GM18526 (cell line): ENCODE data around the gene ITPR3.

Experiments
- POLR2A ChIP-seq: IDR thresholded peaks from 3 replicates; pipeline ENCODE4 v1.6.1; 2011; ENCODE audit not compliant: insufficient read length; ENCODE audit errors: extremely low read depth

ITPR3 gene

GRCh38 chr6:33620856-33621710 is at the start of gene ITPR3:
Gene ITPR3, plus strand, starts transcription at chr6:33621322. Its CDS starts 281 bp downstream, at chr6:33621603.
- peak; percentile 60 for TF ChIP-seq POLR2A

- no peak for TF ChIP-seq POLR2A
These were observed 49.3 kb upstream of the ITPR3 start for GRCh38 chr6:33571637-33572316.

DNA sequence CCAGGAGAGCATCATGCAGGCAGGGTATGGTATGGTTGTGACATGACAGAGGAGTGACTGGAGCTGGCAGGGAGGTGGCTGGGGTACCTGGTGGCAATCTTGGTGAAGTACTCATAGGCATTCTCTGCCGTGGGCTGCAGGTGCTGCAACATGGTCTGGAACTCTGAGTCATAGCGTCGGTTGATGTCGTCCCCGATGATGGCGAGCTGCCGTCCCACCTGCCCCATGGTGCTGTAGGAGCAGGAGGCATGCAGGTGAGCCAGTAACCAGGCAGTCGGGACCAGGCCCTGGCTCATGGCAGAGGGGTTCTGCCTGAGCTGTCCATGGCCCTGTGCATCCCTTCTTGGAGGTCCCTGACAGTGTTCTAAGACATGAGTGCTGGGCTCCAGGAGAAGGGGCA is 45.9 kb upstream of the ITPR3 start:
- TF ChIP-seq POLR2A: no peak

DNA sequence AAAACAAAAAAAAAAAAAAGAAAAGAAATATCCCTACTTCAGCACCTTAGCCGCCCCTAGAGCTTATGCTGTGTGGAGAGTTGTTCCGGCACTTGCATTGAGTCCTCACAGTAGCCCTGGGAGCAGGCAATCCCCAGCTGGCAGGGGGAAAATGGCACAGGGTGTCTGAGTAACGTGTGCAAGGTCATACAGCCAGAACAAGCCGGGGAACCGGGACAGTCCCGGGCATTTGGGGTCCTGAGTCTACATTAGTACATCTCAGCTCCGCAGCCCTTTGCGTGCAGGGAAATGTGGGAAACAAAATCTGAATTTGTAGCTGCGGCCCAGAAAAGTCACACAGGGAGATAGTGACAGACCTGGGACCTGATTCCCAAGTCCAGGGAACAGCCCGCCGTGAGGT is 44.5 kb upstream of the ITPR3 start:
- TF ChIP-seq POLR2A: no peak

DNA sequence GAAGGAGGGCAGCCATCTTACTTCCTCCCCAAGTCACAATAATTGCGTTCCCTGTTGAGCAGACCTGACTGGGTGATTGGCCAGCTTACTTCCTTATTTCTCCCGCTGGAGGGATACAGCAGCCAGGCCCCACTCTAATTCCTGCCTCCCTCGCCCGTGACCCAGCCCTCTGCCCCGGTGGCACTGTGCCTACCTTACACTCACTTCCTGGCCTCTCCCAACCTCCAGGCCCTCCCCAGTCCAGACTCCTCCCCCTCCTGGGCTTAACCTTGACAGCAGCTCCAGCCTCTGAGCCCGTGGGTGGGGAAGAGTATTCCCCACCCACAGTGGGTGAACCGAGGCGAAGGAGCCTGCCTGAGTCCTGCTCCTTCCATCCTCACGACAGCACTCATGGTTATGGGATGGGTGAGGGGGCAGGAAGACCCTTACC is 44.0 kb upstream of the ITPR3 start:
- TF ChIP-seq POLR2A: no peak

- no peak for TF ChIP-seq POLR2A
These were observed 43.4 kb upstream of the ITPR3 start for GRCh38 chr6:33577718-33578117.

GRCh38 chr6:33578164-33578563 is 43.0 kb upstream of the ITPR3 start:
- TF ChIP-seq POLR2A: no peak

GRCh38 chr6:33578588-33579011 is 42.5 kb upstream of the ITPR3 start:
- TF ChIP-seq POLR2A: no peak

GRCh38 chr6:33579828-33580714 is 41.1 kb upstream of the ITPR3 start, which contains the start of gene BAK1:
Gene BAK1, minus strand, starts transcription at chr6:33580276. Its CDS starts 2,672 bp downstream, at chr6:33577604.
- peak; percentile 75 for TF ChIP-seq POLR2A

- no peak for TF ChIP-seq POLR2A
These were observed 39.9 kb upstream of the ITPR3 start for GRCh38 chr6:33581186-33581585.

GRCh38 chr6:33583591-33584155 is 37.4 kb upstream of the ITPR3 start:
- TF ChIP-seq POLR2A: no peak

GRCh38 chr6:33584700-33585402 is 36.3 kb upstream of the ITPR3 start:
- no peak for TF ChIP-seq POLR2A

DNA sequence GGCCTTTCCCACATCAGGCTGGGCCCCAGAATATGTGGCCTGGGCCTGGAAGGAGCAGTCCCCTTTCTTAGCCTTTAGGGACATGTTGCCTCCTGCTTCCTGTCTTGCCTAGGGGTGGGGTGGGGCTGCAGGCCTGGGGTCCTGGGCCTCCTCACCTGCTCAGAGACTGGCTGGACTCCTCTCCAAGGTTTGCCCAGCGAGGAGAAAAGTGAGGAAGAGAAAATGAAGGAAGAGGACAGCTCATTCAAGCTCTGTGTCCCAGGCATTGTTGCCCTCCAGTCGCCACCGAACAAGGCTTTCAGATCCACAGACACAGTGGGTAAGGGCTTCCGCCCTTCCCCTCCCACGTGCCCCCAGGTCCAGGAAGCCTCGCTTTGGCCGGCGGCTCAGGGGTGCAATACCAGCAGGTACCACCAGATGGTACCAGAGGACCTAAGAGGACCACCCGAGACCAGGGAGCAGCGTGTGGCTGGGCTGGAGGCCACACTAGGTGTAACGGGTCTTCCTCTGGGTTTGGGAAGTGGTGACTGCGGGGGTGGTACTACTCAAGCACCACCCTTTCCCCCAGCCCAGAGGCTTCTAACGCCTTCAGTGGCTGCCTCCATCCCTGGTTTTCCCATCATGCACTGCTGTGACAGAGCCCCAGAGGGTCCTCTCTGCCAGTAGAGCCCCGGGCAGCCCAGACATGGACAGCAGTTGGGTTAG is 35.6 kb upstream of the ITPR3 start:
- peak; percentile 22 for TF ChIP-seq POLR2A
